NB4 (cell line): ENCODE data around the gene SLC5A10.

ENCODE experiments used
- MAX ChIP-seq: IDR thresholded peaks from 2 replicates; pipeline ENCODE4 v1.6.1; 2011; ENCODE audit warnings: low read depth, low read length
- POLR2A ChIP-seq: IDR thresholded peaks from 2 replicates; pipeline ENCODE4 v1.6.1; 2011; ENCODE audit warnings: mild to moderate bottlenecking; ENCODE audit not compliant: insufficient read length; ENCODE audit errors: extremely low read depth
- TF ChIP-seq, protein P1 (sequence below): IDR thresholded peaks from one replicate; pipeline ENCODE4 v1.5.1; 2012; ENCODE audit warnings: low read depth, low read length

DNA sequence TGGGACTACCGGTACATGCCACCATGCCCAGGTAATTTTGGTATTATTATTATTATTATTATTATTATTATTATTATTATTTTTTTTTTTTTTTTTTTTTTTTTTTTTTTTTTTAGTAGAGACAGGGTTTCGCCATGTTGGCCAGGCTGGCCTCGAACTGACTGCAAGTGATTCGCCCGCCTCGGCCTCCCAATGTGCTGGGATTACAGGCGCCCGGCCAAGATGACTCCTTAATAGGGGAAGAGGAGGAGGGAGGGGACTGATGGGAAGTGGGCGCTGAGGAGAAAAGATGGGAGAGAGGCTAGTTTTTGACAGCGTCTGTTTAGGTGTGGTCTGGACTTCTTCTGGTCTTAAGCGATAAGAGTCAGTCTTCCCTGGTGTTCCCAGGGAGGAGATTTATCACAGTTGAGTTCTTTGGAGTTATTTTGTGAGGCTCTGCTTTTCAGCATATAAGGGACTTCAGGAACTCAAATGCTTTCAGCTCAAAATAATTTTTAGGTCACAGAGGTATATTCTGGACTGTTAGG is 34.4 kb upstream of the SLC5A10 start:
- no peak for TF ChIP-seq POLR2A
- TF ChIP-seq, protein P1, sequence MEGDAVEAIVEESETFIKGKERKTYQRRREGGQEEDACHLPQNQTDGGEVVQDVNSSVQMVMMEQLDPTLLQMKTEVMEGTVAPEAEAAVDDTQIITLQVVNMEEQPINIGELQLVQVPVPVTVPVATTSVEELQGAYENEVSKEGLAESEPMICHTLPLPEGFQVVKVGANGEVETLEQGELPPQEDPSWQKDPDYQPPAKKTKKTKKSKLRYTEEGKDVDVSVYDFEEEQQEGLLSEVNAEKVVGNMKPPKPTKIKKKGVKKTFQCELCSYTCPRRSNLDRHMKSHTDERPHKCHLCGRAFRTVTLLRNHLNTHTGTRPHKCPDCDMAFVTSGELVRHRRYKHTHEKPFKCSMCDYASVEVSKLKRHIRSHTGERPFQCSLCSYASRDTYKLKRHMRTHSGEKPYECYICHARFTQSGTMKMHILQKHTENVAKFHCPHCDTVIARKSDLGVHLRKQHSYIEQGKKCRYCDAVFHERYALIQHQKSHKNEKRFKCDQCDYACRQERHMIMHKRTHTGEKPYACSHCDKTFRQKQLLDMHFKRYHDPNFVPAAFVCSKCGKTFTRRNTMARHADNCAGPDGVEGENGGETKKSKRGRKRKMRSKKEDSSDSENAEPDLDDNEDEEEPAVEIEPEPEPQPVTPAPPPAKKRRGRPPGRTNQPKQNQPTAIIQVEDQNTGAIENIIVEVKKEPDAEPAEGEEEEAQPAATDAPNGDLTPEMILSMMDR: no peak
- TF ChIP-seq MAX: no peak
